H1 (cell line): Measurements from ENCODE around the gene GRIN3A. TPM values are rescaled to one million over a fixed set of nuclear protein-coding genes. Genes with fewer than 3 reads are reported as not detected.

Experiments
- CTCF ChIA-PET: fragments of 300-600 bp; sonication (Branson Sonifier 250); formaldehyde crosslinking; loops from one replicate; lab custom pipeline; 2021; ENCODE audit not compliant: partially characterized antibody; lab: Charles Lee
- POLR2A ChIA-PET: fragments of 300-600 bp; sonication (Branson Sonifier 250); formaldehyde crosslinking; loops from one replicate; lab custom pipeline; 2021; ENCODE audit warnings: inconsistent platforms; ENCODE audit not compliant: partially characterized antibody; lab: Charles Lee
- DNase-seq, 2 experiments: peaks; one replicate each; pipeline versions ENCODE4 v3.0.0 to v3.0.0-alpha.2; 2010 to 2022; ENCODE audit warnings: low spot score in 2 of 2, low read depth in 1 of 2, mixed read lengths in 1 of 2
- FAIRE-seq: peaks from 2 replicates; lab custom pipeline; 2011; peaks lifted over from hg19 to GRCh38; lab: Jason Lieb, UNC
- H2AFZ ChIP-seq: 2 replicates; pipeline ENCODE4 v1.8.1; 2012; ENCODE audit warnings: low read length, inconsistent platforms
- H2AK5ac ChIP-seq: 2 replicates; pipeline ENCODE4 v1.6.1; 2013; ENCODE audit warnings: low read depth, low read length
- H2BK120ac ChIP-seq: replicated peaks from 2 replicates; pipeline ENCODE3; 2013; ENCODE audit warnings: low read depth, low read length, inconsistent platforms
- H2BK12ac ChIP-seq: 2 replicates; pipeline ENCODE4 v1.6.1; 2013; ENCODE audit warnings: low read depth, low read length
- H2BK15ac ChIP-seq: 2 replicates; pipeline ENCODE4 v1.6.1; 2013; ENCODE audit warnings: low read length
- H2BK20ac ChIP-seq: 2 replicates; pipeline ENCODE4 v1.6.1; 2013; ENCODE audit warnings: low read length
- H2BK5ac ChIP-seq: 2 replicates; pipeline ENCODE4 v1.6.1; 2013; ENCODE audit warnings: low read depth, low read length
- H3K14ac ChIP-seq: 2 replicates; pipeline ENCODE4 v1.6.1; 2013; ENCODE audit warnings: inconsistent platforms; ENCODE audit not compliant: insufficient read length
- H3K18ac ChIP-seq: 2 replicates; pipeline ENCODE4 v1.6.1; 2013; ENCODE audit warnings: low read length; ENCODE audit errors: extremely low read depth
- H3K23ac ChIP-seq: 2 replicates; pipeline ENCODE4 v1.6.1; 2013; ENCODE audit warnings: inconsistent platforms; ENCODE audit not compliant: insufficient read length
- H3K23me2 ChIP-seq: 2 replicates; pipeline ENCODE4 v1.6.1; 2013; ENCODE audit warnings: low read depth, low read length
- H3K27ac ChIP-seq: 2 replicates; pipeline ENCODE4 v1.6.1; 2011; ENCODE audit warnings: low read depth, low read length, inconsistent platforms
- H3K27me3 ChIP-seq, 4 experiments: replicated peaks in 1 of 4; 1 replicate in 1 of 4; 2 replicates in 3 of 4; pipeline versions ENCODE4 v1.6.1 to v1.8.1; 2011 to 2013; ENCODE audit warnings: low read length in 3 of 4, mild to moderate bottlenecking in 3 of 4, inconsistent platforms in 2 of 4, mixed read lengths in 2 of 4, moderate library complexity in 1 of 4; ENCODE audit not compliant: control insufficient read depth in 3 of 4, insufficient read depth in 3 of 4; ENCODE audit errors: extremely low read depth in 1 of 4
- H3K36me3 ChIP-seq, 4 experiments: 2 replicates each; pipeline versions ENCODE4 v1.6.1 to v1.8.1; 2011 to 2013; ENCODE audit warnings: mild to moderate bottlenecking in 4 of 4, low read length in 3 of 4, moderate library complexity in 2 of 4, control low read depth in 1 of 4, inconsistent platforms in 1 of 4; ENCODE audit not compliant: insufficient read depth in 4 of 4, control insufficient read depth in 2 of 4
- H3K4ac ChIP-seq: replicated peaks from 2 replicates; pipeline ENCODE3; 2013; ENCODE audit warnings: low read length, low read depth, mixed read lengths, inconsistent platforms; ENCODE audit not compliant: insufficient read length
- H3K4me1 ChIP-seq, 4 experiments: replicated peaks in 1 of 4; 1 replicate in 1 of 4; 2 replicates in 3 of 4; pipeline versions ENCODE4 v1.6.1 to v1.8.1; 2011 to 2013; ENCODE audit warnings: low read length in 3 of 4, inconsistent platforms in 2 of 4, mixed read lengths in 1 of 4; ENCODE audit not compliant: insufficient read depth in 4 of 4, control insufficient read depth in 3 of 4
- H3K4me2 ChIP-seq, 2 experiments: 2 replicates each; pipeline versions ENCODE4 v1.6.1 to v1.8.1; 2011 to 2013; ENCODE audit warnings: low read depth in 2 of 2, low read length in 2 of 2, control low read depth in 1 of 2, inconsistent platforms in 1 of 2, mild to moderate bottlenecking in 1 of 2; ENCODE audit not compliant: insufficient read depth in 1 of 2
- H3K4me3 ChIP-seq, 4 experiments: fragments of 200-600, 300-600 bp in 1 of 4; sonication (generic), shearing (Covaris generic), sonication (Bioruptor Twin) in 1 of 4; 2 replicates each; pipeline versions ENCODE4 v1.5.1 to v1.8.1; 2011 to 2016; ENCODE audit warnings: low read length in 4 of 4, low read depth in 3 of 4, control low read depth in 2 of 4, inconsistent platforms in 2 of 4, mild to moderate bottlenecking in 2 of 4, mixed read lengths in 1 of 4, moderate library complexity in 1 of 4; ENCODE audit not compliant: insufficient read depth in 2 of 4; ENCODE audit errors: extremely low read depth in 1 of 4
- H3K56ac ChIP-seq: replicated peaks from 2 replicates; pipeline ENCODE3; 2013; ENCODE audit warnings: low read depth, mild to moderate bottlenecking, mixed read lengths, low read length, inconsistent platforms; ENCODE audit not compliant: insufficient read length
- H3K79me1 ChIP-seq: 2 replicates; pipeline ENCODE4 v1.6.1; 2013; ENCODE audit warnings: low read depth, low read length, control low read depth
- H3K79me2 ChIP-seq, 2 experiments: 2 replicates each; pipeline versions ENCODE4 v1.6.1 to v1.8.1; 2012 to 2013; ENCODE audit warnings: low read length in 2 of 2, mild to moderate bottlenecking in 2 of 2, inconsistent platforms in 1 of 2; ENCODE audit not compliant: insufficient read depth in 2 of 2, control insufficient read depth in 1 of 2
- H3K9ac ChIP-seq, 4 experiments: replicated peaks in 1 of 4; 1 replicate in 1 of 4; 2 replicates in 3 of 4; pipeline versions ENCODE4 v1.6.1 to v1.8.1; 2011 to 2013; ENCODE audit warnings: low read depth in 3 of 4, low read length in 3 of 4, control low read depth in 2 of 4, mild to moderate bottlenecking in 2 of 4, moderate library complexity in 2 of 4, inconsistent platforms in 1 of 4; ENCODE audit errors: extremely low read depth in 1 of 4
- H3K9me3 ChIP-seq, 2 experiments: 2 replicates each; pipeline versions ENCODE4 v1.6.1 to v1.8.1; 2012 to 2013; ENCODE audit warnings: mild to moderate bottlenecking in 2 of 2, moderate library complexity in 2 of 2, control low read depth in 1 of 2, inconsistent platforms in 1 of 2, low read depth in 1 of 2, low read length in 1 of 2, mixed read lengths in 1 of 2; ENCODE audit not compliant: insufficient read depth in 2 of 2
- H4K20me1 ChIP-seq, 2 experiments: replicated peaks in 1 of 2; 2 replicates each; pipeline versions ENCODE3 to v1.8.1; 2011 to 2013; ENCODE audit warnings: inconsistent platforms in 2 of 2, low read length in 2 of 2, mild to moderate bottlenecking in 1 of 2; ENCODE audit not compliant: insufficient read depth in 2 of 2, control insufficient read depth in 1 of 2
- H4K5ac ChIP-seq: 2 replicates; pipeline ENCODE4 v1.6.1; 2013; ENCODE audit warnings: low read length, low read depth, mixed read lengths, inconsistent platforms; ENCODE audit not compliant: insufficient read length
- H4K8ac ChIP-seq: 2 replicates; pipeline ENCODE4 v1.8.0; 2013; ENCODE audit warnings: mild to moderate bottlenecking, moderate library complexity, low read length, inconsistent platforms; ENCODE audit not compliant: insufficient read depth; ENCODE audit errors: extremely low read depth
- H4K91ac ChIP-seq: replicated peaks from 2 replicates; pipeline ENCODE3; 2013; ENCODE audit warnings: low read length, mixed read lengths, inconsistent platforms; ENCODE audit not compliant: insufficient read length
- RAD21 ChIP-seq, 2 experiments: IDR thresholded peaks in 1 of 2; conservative IDR thresholded peaks in 1 of 2; 2 replicates each; pipeline ENCODE4 v1.6.1; 2011; ENCODE audit warnings: low read depth in 2 of 2, low read length in 2 of 2, improper control_type of control experiment in 1 of 2, inconsistent platforms in 1 of 2, mild to moderate bottlenecking in 1 of 2, moderate library complexity in 1 of 2
- RXRA ChIP-seq: IDR thresholded peaks from 2 replicates; pipeline ENCODE4 v1.6.1; 2011; ENCODE audit warnings: low read depth, mild to moderate bottlenecking, low read length, moderate library complexity; ENCODE audit not compliant: insufficient read depth
- TEAD4 ChIP-seq: IDR thresholded peaks from 2 replicates; pipeline ENCODE4 v1.6.1; 2012; ENCODE audit warnings: low read depth, low read length, inconsistent platforms, mixed read lengths
- WGBS, 2 experiments: shearing (Covaris generic) in 1 of 2; methylation state at CpG; one replicate each; pipeline versions ENCODE4 v1.1.6 to v1.1.7; 2013 to 2015; ENCODE audit warnings: low lambda C conversion rate in 2 of 2, mixed read lengths in 2 of 2, inconsistent platforms in 1 of 2, low coverage in 1 of 2, missing lambda C conversion rate in 1 of 2; ENCODE audit not compliant: insufficient replicate concordance in 2 of 2, insufficient coverage in 1 of 2, insufficient read length in 1 of 2; ENCODE audit errors: extremely low coverage in 1 of 2, missing lambda C conversion rate in 1 of 2; 5-methylcytosine and 5-hydroxymethylcytosine counted together
- polyA plus RNA-seq, 7 experiments: library from polyadenylated mRNA; depleted of rRNA in 3 of 7; stranded (reverse) in 5 of 7; unstranded in 2 of 7; fragments of >200 nt in 5 of 7; fragments of 200-250 nt in 2 of 7; gene quantifications; 1 replicate in 5 of 7; 2 replicates in 1 of 7; 4 replicates in 1 of 7; pipeline versions ENCODE4 v1.2.1 to v1.2.3, GENCODE V29; 2011 to 2013; ENCODE audit warnings: missing spikeins in 2 of 7, mixed read lengths in 2 of 7
- total RNA-seq: library from RNA; stranded (reverse); fragmentation: NEBNext Ultra II Directional; extraction: Animal tissue kit (Norgen Biotek cat#: 25700); gene quantifications from 2 replicates; pipeline ENCODE4 v1.2.1, GENCODE V29; 2021
- TF ChIP-seq, protein P1 (sequence below), 3 experiments: IDR thresholded peaks; 1 replicate in 2 of 3; 2 replicates in 1 of 3; pipeline versions ENCODE4 v1.5.1 to v1.6.1; 2011; ENCODE audit warnings: low read length in 3 of 3, mild to moderate bottlenecking in 3 of 3, inconsistent platforms in 2 of 3, low read depth in 1 of 3, moderate library complexity in 1 of 3; ENCODE audit not compliant: insufficient read depth in 1 of 3; ENCODE audit errors: control extremely low read depth in 1 of 3

Gene GRIN3A
- total and polyA plus RNA-seq, 2 of the 8 experiments (the other 6 are each of a cell fraction or from before 2014, with no cell fraction given): 0.04 TPM; not detected in 1

DNA sequence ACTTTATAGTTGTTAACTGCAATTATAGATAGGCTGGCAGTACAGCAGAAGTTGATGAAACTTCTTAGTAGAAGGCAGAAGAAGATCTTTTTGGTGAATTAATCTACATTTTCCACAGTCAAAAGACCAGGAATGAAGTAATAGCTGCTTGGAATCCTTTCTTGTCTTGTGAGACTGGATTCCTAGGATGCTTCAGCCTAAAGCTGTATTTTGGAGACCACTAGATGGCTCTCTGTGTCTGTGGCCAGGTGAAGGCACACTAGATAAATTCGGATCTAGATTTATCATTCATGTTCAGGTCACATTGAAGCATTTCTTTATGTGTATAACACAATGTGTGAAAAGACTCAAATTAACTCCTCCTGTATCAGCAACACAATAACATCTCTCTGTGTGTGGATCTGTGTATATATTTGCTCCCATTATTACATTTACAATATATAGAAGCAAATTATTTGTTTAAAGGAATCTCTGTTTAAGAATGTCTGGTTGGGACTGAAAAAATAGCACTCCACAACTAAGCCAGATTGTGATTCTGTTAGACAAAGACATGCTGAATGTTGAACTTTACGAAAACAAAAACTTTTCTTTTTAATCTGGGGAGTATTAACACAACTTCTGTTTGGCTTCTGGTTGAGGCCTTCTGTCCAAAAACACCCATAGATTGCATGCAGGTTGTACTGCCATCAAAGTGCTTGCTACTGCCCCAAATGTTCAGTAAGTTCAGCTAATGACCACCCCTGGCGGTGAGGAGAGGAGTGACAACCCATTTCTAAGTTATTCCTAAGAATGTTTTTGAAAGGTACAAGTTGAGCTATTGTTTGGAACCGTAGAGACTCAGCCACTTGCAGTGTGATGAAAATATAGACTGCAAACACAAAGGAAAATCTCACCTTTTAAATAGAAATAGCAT is 10.6 kb downstream of the GRIN3A start:
- H2BK12ac ChIP-seq: no peak overlapping the region
- H3K27me3 ChIP-seq: no peaks in the 10 kb centered on the region
- CTCF ChIA-PET: interaction anchor here (0.7 to 2.2 kb wide), 8 partner anchors 14 to 724 kb away, joined by 3 to 12 read pairs (median 3); no protein-coding TSS in a partner anchor
- H4K8ac ChIP-seq: no peak overlapping the region
- H3K14ac ChIP-seq: no peak overlapping the region
- no peak overlapping the region for H3K4me3 ChIP-seq
- no peaks in the 10 kb centered on the region for H3K23me2 ChIP-seq
- H3K79me1 ChIP-seq: no peaks in the 10 kb centered on the region
- peak; percentile 95 for FAIRE-seq
- H3K18ac ChIP-seq: no peak overlapping the region
- H4K5ac ChIP-seq: no peak overlapping the region
- H3K9ac ChIP-seq: no peak overlapping the region
- 41% methylated on average over 4 of the region's 4 CpGs; no CpG with 5 or more reads in 1 of the 2 experiments for WGBS, 2 experiments
- no peak overlapping the region for H3K27ac ChIP-seq
- H4K91ac ChIP-seq: no peak overlapping the region
- no peak overlapping the region for H3K56ac ChIP-seq
- POLR2A ChIA-PET: no interaction called here
- H3K79me2 ChIP-seq: no peaks in the 10 kb centered on the region
- no peaks in the 10 kb centered on the region for H3K4me1 ChIP-seq
- H2AK5ac ChIP-seq: no peak overlapping the region
- DNase-seq: no peak
- no peak overlapping the region for H2AFZ ChIP-seq
- H2BK15ac ChIP-seq: no peak overlapping the region
- H2BK20ac ChIP-seq: no peak overlapping the region
- no peaks in the 10 kb centered on the region for H4K20me1 ChIP-seq
- no peak overlapping the region for H3K23ac ChIP-seq
- no peak overlapping the region for H2BK120ac ChIP-seq
- H3K9me3 ChIP-seq: peaks cover 0 to 3% of the 10 kb centered on the region in 2 experiments; a peak in 1 of 4 replicates
- H3K36me3 ChIP-seq: no peaks in the 10 kb centered on the region
- no peak overlapping the region for H2BK5ac ChIP-seq
- H3K4ac ChIP-seq: no peak overlapping the region
- no peak overlapping the region for H3K4me2 ChIP-seq
- TF ChIP-seq TEAD4: peak; percentile 93
- TF ChIP-seq RAD21 (IDR thresholded peaks at IDR 0.05 in 1 of 2, conservative IDR thresholded peaks at IDR 0.05 in 1 of 2; ENCODE audit: low read depth in 2 of 2, low read length in 2 of 2): peak; percentile 79 to 84
- no peak for TF ChIP-seq RXRA
- TF ChIP-seq, protein P1, sequence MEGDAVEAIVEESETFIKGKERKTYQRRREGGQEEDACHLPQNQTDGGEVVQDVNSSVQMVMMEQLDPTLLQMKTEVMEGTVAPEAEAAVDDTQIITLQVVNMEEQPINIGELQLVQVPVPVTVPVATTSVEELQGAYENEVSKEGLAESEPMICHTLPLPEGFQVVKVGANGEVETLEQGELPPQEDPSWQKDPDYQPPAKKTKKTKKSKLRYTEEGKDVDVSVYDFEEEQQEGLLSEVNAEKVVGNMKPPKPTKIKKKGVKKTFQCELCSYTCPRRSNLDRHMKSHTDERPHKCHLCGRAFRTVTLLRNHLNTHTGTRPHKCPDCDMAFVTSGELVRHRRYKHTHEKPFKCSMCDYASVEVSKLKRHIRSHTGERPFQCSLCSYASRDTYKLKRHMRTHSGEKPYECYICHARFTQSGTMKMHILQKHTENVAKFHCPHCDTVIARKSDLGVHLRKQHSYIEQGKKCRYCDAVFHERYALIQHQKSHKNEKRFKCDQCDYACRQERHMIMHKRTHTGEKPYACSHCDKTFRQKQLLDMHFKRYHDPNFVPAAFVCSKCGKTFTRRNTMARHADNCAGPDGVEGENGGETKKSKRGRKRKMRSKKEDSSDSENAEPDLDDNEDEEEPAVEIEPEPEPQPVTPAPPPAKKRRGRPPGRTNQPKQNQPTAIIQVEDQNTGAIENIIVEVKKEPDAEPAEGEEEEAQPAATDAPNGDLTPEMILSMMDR (IDR thresholded peaks at IDR 0.05; ENCODE audit: control extremely low read depth in 1 of 3, insufficient read depth in 1 of 3, low read depth in 1 of 3, low read length in 3 of 3): peak; percentile 29 to 77 (median 76)
